ENCODE results near the gene LARGE1. TPM values are rescaled to one million over a fixed set of nuclear protein-coding genes. Genes with fewer than 3 reads are reported as not detected.

Gene LARGE1
- total and polyA plus RNA-seq, 2 experiments from 2014 or later = 1.5 to 12.8 TPM

DNA sequence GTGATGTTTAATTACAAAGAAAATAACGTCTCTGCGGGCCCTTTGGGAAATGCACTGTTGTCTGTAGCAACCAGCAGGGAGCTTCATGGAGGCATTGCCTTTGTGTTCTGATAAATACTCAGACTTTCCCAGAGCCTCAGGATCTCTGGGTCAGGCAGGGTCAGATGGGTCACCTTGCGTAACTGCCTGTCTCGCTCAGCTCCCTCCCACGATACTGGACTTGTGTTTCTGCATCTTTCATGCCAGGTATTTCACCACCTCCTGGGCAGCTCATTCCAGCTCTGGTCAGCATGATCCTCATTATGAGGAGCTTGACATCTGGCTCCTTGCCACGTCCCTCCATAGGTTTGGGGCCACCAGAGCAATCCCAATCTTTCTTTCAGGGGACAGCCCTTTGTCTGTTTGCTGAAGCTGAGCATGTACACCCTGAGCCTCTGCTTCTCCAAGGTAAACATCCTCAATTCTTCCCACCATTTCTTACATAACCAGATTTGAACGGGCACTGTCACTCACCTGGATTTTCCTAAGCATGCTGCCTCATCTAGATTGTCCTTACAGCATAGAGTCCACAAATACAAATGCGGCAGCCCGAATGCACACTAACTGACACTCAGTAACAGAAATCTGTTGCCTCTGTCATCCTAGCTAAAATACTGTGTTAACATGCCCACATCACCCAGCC, 162.3 kb downstream of the LARGE1 start:
- Histone ChIP-seq H3K4me3 (no peak overlapping the region), H3K4me1 (ENCODE audit: insufficient read depth) (no peaks in the 10 kb centered on the region), H3K4me2 (ENCODE audit: unreplicated experiment) (no peak overlapping the region), H4K20me1 (ENCODE audit: insufficient read depth) (no peaks in the 10 kb centered on the region), H3K9ac (no peak overlapping the region), H3K27me3 (replicated peaks; ENCODE audit: insufficient read depth) (no peaks in the 10 kb centered on the region), H3K36me3 (ENCODE audit: low read depth) (no peaks in the 10 kb centered on the region), H2AFZ (no peak overlapping the region), H3K79me2 (ENCODE audit: insufficient read depth) (no peaks in the 10 kb centered on the region; the same call in 1 of the 2 replicates), H3K9me2 (ENCODE audit: insufficient read depth) (no peaks in the 10 kb centered on the region), H3F3A (ENCODE audit: insufficient read depth) (no peaks in the 10 kb centered on the region), H3K9me3 (ENCODE audit: low read depth) (no peaks in the 10 kb centered on the region), H3K27ac (no peak overlapping the region)
- WGBS, 2 experiments (ENCODE audit: low coverage in 1 of 2, low lambda C conversion rate in 2 of 2, missing lambda C conversion rate in 2 of 2) = 81 to 83% methylated on average over 9 of the region's 9 CpGs
- in situ Hi-C loops (cut with MboI) = no loop called here
- DNase-seq = no peak
- TF ChIP-seq EZH2 (IDR thresholded peaks at IDR 0.05; ENCODE audit: insufficient read depth, poor library complexity, severe bottlenecking) (no peak), EZH2phosphoT487 (IDR thresholded peaks at IDR 0.05; ENCODE audit: insufficient read depth, low read depth) (no peak)

DNA sequence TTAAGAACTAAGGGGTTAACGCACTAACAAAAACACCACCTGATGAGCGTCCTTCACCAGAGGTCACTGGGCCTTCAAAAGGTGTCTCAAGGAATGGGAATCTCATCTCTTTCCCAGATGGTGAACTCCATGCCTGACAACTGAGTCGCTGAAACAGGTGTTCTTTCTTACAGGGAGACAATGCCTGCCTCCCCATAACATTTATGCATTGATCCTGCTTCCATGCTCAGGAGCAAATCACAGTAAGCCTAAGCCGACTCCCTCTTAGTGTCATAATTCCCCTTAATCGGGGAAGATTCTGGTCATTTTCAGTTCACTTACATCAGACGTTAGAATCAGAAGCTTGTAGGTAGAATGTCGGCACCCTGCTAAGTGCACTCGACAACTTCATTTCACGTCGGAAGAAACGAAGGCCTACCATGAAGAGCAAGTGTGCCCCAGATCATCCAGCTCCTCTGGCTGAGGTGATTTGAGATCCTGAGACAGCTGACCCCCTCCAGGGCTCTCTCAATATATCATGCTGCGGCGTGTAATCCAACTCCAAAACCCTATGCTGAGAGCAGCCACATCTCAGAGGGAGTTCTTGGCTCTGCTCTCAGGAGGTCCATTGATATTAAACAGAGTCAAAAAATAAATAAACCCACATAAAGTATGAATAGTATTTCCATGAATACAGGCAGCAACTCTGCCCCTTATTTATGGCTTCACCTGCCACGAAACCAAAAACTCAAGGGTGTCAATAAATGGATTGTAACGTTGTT, 163.1 kb downstream of the LARGE1 start:
- 76 to 84% methylated on average over 14 to 15 of the region's 15 CpGs for WGBS, 2 experiments (ENCODE audit: low coverage in 1 of 2, low lambda C conversion rate in 2 of 2, missing lambda C conversion rate in 2 of 2)
- H3K27me3 ChIP-seq (replicated peaks; ENCODE audit: insufficient read depth) = no peaks in the 10 kb centered on the region
- no peaks in the 10 kb centered on the region for H3K4me1 ChIP-seq (ENCODE audit: insufficient read depth)
- H3K79me2 ChIP-seq (ENCODE audit: insufficient read depth) = no peaks in the 10 kb centered on the region
- no peak overlapping the region for H2AFZ ChIP-seq
- H3K9ac ChIP-seq = no peak overlapping the region
- DNase-seq = no peak
- H3K27ac ChIP-seq = no peak overlapping the region
- in situ Hi-C loops (cut with MboI) = no loop called here
- no peak overlapping the region for H3K4me2 ChIP-seq (ENCODE audit: unreplicated experiment)
- no peaks in the 10 kb centered on the region for H3F3A ChIP-seq (ENCODE audit: insufficient read depth)
- H4K20me1 ChIP-seq (ENCODE audit: insufficient read depth) = no peaks in the 10 kb centered on the region
- no peaks in the 10 kb centered on the region for H3K9me2 ChIP-seq (ENCODE audit: insufficient read depth)
- H3K36me3 ChIP-seq (ENCODE audit: low read depth) = no peaks in the 10 kb centered on the region
- no peak for TF ChIP-seq EZH2phosphoT487 (IDR thresholded peaks at IDR 0.05; ENCODE audit: insufficient read depth, low read depth)
- no peak for TF ChIP-seq EZH2 (IDR thresholded peaks at IDR 0.05; ENCODE audit: insufficient read depth, poor library complexity, severe bottlenecking)
- H3K9me3 ChIP-seq (ENCODE audit: low read depth) = no peaks in the 10 kb centered on the region
- no peak overlapping the region for H3K4me3 ChIP-seq

DNA sequence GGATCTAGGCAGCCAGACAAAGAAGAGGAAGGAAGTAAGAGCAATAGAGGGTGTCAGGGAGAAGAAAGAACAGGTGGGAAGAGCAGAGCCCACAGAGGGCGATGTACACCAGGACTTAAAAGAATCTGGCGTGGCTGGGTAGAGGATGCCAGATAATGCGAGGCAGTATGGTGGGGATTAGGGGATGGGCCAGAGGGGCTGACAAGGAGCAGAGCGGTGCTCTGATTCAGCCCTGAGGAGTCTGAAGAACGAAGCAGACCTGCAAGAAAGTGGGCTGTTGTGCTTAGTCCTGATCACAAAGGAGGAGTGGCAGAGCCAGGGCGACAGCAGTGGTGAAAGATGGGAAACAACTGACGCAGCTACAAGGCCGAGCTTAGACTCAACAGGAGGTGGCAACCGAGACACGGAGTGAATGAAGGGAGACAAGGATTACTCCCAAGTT, 163.7 kb downstream of the LARGE1 start:
- no peak overlapping the region for H2AFZ ChIP-seq
- H3K4me2 ChIP-seq (ENCODE audit: unreplicated experiment) = no peak overlapping the region
- H3K9me2 ChIP-seq (ENCODE audit: insufficient read depth) = no peaks in the 10 kb centered on the region
- in situ Hi-C loops (cut with MboI) = no loop called here
- H4K20me1 ChIP-seq (ENCODE audit: insufficient read depth) = no peaks in the 10 kb centered on the region
- no peak overlapping the region for H3K27ac ChIP-seq
- 74 to 82% methylated on average over 9 to 10 of the region's 10 CpGs for WGBS, 2 experiments (ENCODE audit: low coverage in 1 of 2, low lambda C conversion rate in 2 of 2, missing lambda C conversion rate in 2 of 2)
- H3F3A ChIP-seq (ENCODE audit: insufficient read depth) = no peaks in the 10 kb centered on the region
- DNase-seq = no peak
- no peak overlapping the region for H3K4me3 ChIP-seq
- H3K9ac ChIP-seq = no peak overlapping the region
- H3K27me3 ChIP-seq (replicated peaks; ENCODE audit: insufficient read depth) = no peaks in the 10 kb centered on the region
- no peaks in the 10 kb centered on the region for H3K79me2 ChIP-seq (ENCODE audit: insufficient read depth)
- TF ChIP-seq EZH2phosphoT487 (IDR thresholded peaks at IDR 0.05; ENCODE audit: insufficient read depth, low read depth) = no peak
- TF ChIP-seq EZH2 (IDR thresholded peaks at IDR 0.05; ENCODE audit: insufficient read depth, poor library complexity, severe bottlenecking) = no peak
- H3K4me1 ChIP-seq (ENCODE audit: insufficient read depth) = no peaks in the 10 kb centered on the region
- H3K9me3 ChIP-seq (ENCODE audit: low read depth) = no peaks in the 10 kb centered on the region
- H3K36me3 ChIP-seq (ENCODE audit: low read depth) = no peaks in the 10 kb centered on the region

DNA sequence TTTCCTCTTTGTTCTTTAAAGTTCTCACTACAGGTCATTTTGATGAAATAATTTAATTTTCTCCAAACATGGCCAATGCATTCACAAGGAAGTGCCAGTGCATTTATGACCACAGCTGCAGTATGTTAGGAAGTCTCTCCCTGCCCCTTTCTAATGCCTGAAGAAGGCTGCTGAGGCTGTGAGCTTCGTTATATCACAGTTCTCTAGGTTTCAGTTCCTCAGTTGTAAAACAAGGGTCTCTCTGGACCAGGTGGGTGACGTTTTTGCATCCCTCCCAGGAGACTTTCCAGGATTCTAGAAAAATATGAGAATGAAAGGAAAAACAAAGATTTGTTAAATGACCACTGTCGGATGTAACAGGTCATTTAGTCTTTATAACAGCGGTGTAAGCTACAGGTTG, 171.6 kb downstream of the LARGE1 start:
- H3K27me3 ChIP-seq (replicated peaks; ENCODE audit: insufficient read depth) = no peaks in the 10 kb centered on the region
- no peak overlapping the region for H2AFZ ChIP-seq
- no peaks in the 10 kb centered on the region for H3K9me2 ChIP-seq (ENCODE audit: insufficient read depth)
- no peaks in the 10 kb centered on the region for H4K20me1 ChIP-seq (ENCODE audit: insufficient read depth)
- H3K4me2 ChIP-seq (ENCODE audit: unreplicated experiment) = no peak overlapping the region
- no peak for DNase-seq
- H3K36me3 ChIP-seq (ENCODE audit: low read depth) = no peaks in the 10 kb centered on the region
- no peak overlapping the region for H3K27ac ChIP-seq
- H3F3A ChIP-seq (ENCODE audit: insufficient read depth) = no peaks in the 10 kb centered on the region
- H3K79me2 ChIP-seq (ENCODE audit: insufficient read depth) = no peaks in the 10 kb centered on the region
- H3K9me3 ChIP-seq (ENCODE audit: low read depth) = no peaks in the 10 kb centered on the region
- in situ Hi-C loops (cut with MboI) = no loop called here
- TF ChIP-seq EZH2 (IDR thresholded peaks at IDR 0.05; ENCODE audit: insufficient read depth, poor library complexity, severe bottlenecking) (no peak), EZH2phosphoT487 (IDR thresholded peaks at IDR 0.05; ENCODE audit: insufficient read depth, low read depth) (no peak)
- H3K4me1 ChIP-seq (ENCODE audit: insufficient read depth) = no peaks in the 10 kb centered on the region
- no peak overlapping the region for H3K9ac ChIP-seq
- no peak overlapping the region for H3K4me3 ChIP-seq
- WGBS, 2 experiments (ENCODE audit: low coverage in 1 of 2, low lambda C conversion rate in 2 of 2, missing lambda C conversion rate in 2 of 2) = 93 to 95% methylated on average over 4 of the region's 4 CpGs

All from GM23248 (cell line).